Tongue (tissue), 3 donors: Measurements from ENCODE around the gene BAZ2A. TPM values are rescaled to one million over a fixed set of nuclear protein-coding genes. Genes with fewer than 3 reads are reported as not detected.
"Not testable (repeated sequence)": the region's sequence is repeated elsewhere in the genome, so short reads cannot be mapped to it uniquely, and the experiment has no call there.

Experiments used
- DNase-seq: peaks from one replicate; pipeline ENCODE4 v3.0.0-alpha.2; 2015
- small RNA-seq: library from RNA; depleted of rRNA; stranded (forward); fragments of <200 nt; gene quantifications from one replicate; pipeline ENCODE3, GENCODE V24; 2014; ENCODE audit warnings: low replicate concordance
- total RNA-seq: library from RNA; depleted of rRNA; stranded (reverse); fragments of >200 nt; gene quantifications from one replicate; pipeline ENCODE4 v1.2.3, GENCODE V29; 2014

The BAZ2A gene
- total RNA-seq, 1 donor from 2014 or later: 34.6 TPM

- DNase-seq: peak; percentile 72
Observed at GRCh38 chr12:56593909-56594621, 36.1 kb downstream of the BAZ2A start.

- no peak for DNase-seq
Observed at GRCh38 chr12:56591961-56592360, 38.2 kb downstream of the BAZ2A start.

- no peak for DNase-seq
Observed at GRCh38 chr12:56591126-56591525, 39.0 kb downstream of the BAZ2A start.

- no peak for DNase-seq
Observed at GRCh38 chr12:56590237-56590830, 39.8 kb downstream of the BAZ2A start.

GRCh38 chr12:56589783-56590182 is 40.3 kb downstream of the BAZ2A start:
- DNase-seq: no peak

- no peak for DNase-seq
Observed at GRCh38 chr12:56585098-56585497, 45.0 kb downstream of the BAZ2A start.

GRCh38 chr12:56581418-56582145 is 48.5 kb downstream of the BAZ2A start:
- DNase-seq: peak; percentile 34

- DNase-seq: no peak
Observed at GRCh38 chr12:56578983-56579546, 51.1 kb downstream of the BAZ2A start.

GRCh38 chr12:56577248-56577647 is 52.9 kb downstream of the BAZ2A start:
- not testable (repeated sequence) for DNase-seq

- no peak for DNase-seq
Observed at GRCh38 chr12:56574210-56574609, 55.9 kb downstream of the BAZ2A start.

GRCh38 chr12:56572288-56572687 is 57.8 kb downstream of the BAZ2A start:
- no peak for DNase-seq

- DNase-seq: peak; percentile 85
Observed at GRCh38 chr12:56571121-56571520, 59.0 kb downstream of the BAZ2A start.

- no peak for DNase-seq
Observed at GRCh38 chr12:56568146-56568545, 62.0 kb downstream of the BAZ2A start.

- DNase-seq: peak; percentile 99
Observed at GRCh38 chr12:56565510-56566101, 64.5 kb downstream of the BAZ2A start.

- no peak for DNase-seq
Observed at GRCh38 chr12:56551070-56551469, 79.1 kb downstream of the BAZ2A start.

GRCh38 chr12:56546680-56547079 is 83.4 kb downstream of the BAZ2A start:
- no peak for DNase-seq

Small RNA genes within 50 kb of the gene (small RNA-seq; reads per million reads assigned to genes)
- not detected for gene RN7SL809P
- gene RNU6-343P: not detected
- gene SNORD59A: 2,411 reads per million, percentile 99 among the genes with 10 or more reads in this experiment

Other genes with a start within 250 kb of the BAZ2A start
- gene TIMELESS, start 180.9 kb downstream of the BAZ2A start, total RNA-seq: 10.5 TPM
- not detected for gene MIP, start 175.7 kb downstream of the BAZ2A start, total RNA-seq
- 2.1 TPM for gene SPRYD4, start 161.7 kb downstream of the BAZ2A start, total RNA-seq
- gene GLS2, start 142.2 kb downstream of the BAZ2A start, total RNA-seq: 0.21 TPM
- 18.1 TPM for gene RBMS2, start 108.5 kb downstream of the BAZ2A start, total RNA-seq
- 686 TPM for gene ATP5F1B, start 15.7 kb upstream of the BAZ2A start, total RNA-seq
- gene PTGES3, start 58.0 kb upstream of the BAZ2A start, total RNA-seq: 92.4 TPM
- gene NACA, start 95.0 kb upstream of the BAZ2A start, total RNA-seq: 759 TPM
- gene PRIM1, start 122.0 kb upstream of the BAZ2A start, total RNA-seq: 17.7 TPM
- not detected for gene HSD17B6, start 133.0 kb upstream of the BAZ2A start, total RNA-seq